ENCODE measurements around the gene UBE2D1.

DNA sequence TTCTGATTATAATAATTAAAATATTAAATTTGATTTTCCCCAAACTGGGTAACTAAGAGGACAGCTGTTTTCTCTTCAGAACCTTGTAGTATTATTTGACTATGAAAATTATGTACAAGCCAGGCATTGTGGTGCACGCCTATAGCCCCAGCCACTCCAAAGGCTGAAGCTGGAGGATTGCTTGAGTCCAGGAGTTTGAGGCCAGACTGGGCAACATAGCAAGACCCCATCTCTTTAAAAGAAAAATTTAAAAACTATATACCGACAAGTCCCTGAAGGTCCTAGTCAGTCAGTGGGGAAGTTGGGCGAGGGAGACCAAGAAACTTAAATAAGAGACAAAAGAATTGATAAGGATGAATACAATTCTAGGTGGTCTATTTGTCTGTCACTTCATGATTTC, 27.1 kb upstream of the UBE2D1 start:
- TF ChIP-seq, protein P1, sequence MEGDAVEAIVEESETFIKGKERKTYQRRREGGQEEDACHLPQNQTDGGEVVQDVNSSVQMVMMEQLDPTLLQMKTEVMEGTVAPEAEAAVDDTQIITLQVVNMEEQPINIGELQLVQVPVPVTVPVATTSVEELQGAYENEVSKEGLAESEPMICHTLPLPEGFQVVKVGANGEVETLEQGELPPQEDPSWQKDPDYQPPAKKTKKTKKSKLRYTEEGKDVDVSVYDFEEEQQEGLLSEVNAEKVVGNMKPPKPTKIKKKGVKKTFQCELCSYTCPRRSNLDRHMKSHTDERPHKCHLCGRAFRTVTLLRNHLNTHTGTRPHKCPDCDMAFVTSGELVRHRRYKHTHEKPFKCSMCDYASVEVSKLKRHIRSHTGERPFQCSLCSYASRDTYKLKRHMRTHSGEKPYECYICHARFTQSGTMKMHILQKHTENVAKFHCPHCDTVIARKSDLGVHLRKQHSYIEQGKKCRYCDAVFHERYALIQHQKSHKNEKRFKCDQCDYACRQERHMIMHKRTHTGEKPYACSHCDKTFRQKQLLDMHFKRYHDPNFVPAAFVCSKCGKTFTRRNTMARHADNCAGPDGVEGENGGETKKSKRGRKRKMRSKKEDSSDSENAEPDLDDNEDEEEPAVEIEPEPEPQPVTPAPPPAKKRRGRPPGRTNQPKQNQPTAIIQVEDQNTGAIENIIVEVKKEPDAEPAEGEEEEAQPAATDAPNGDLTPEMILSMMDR (IDR thresholded peaks at IDR 0.05; ENCODE audit: low read depth, low read length, poor library complexity, severe bottlenecking), result no peak
- TF ChIP-seq EZH2phosphoT487 (IDR thresholded peaks at IDR 0.05; ENCODE audit: borderline replicate concordance, low read length), result no peak
